WTC11 (cell line): Measurements from ENCODE around the gene ACSF2. TPM values are rescaled to one million over a fixed set of nuclear protein-coding genes. Genes with fewer than 3 reads are reported as not detected.

ENCODE experiments used
- ATAC-seq: fragments of 200-7000 bp; cut with Tn5 transposase; 2 replicates; pipeline ENCODE4 v1.10.0; 2021; ENCODE audit warnings: mild to moderate bottlenecking, moderate library complexity
- CTCF ChIA-PET: fragments of 300-600 bp; sonication (Branson Sonifier 250); formaldehyde crosslinking; loops from one replicate; lab custom pipeline; 2021; ENCODE audit warnings: antibody characterized with exemption; lab: Charles Lee
- POLR2A ChIA-PET: fragments of 350-600 bp; sonication (Branson Sonifier 250); formaldehyde crosslinking; loops from one replicate; lab custom pipeline; 2021; ENCODE audit warnings: antibody characterized with exemption; lab: Charles Lee
- DNase-seq: peaks from one replicate; pipeline ENCODE4 v3.0.0; 2021; ENCODE audit warnings: low spot score
- H3K27ac Mint-ChIP-seq: 2 replicates; pipeline ENCODE4 v1.8.0; 2021; ENCODE audit warnings: mixed read lengths
- H3K27me3 Mint-ChIP-seq: 2 replicates; pipeline ENCODE4 v1.8.0; 2021; ENCODE audit warnings: low read depth, mild to moderate bottlenecking, moderate library complexity, mixed read lengths
- H3K36me3 Mint-ChIP-seq: 2 replicates; pipeline ENCODE4 v1.8.0; 2021; ENCODE audit warnings: mixed read lengths
- H3K4me1 Mint-ChIP-seq: 2 replicates; pipeline ENCODE4 v1.8.0; 2022; ENCODE audit warnings: mixed read lengths
- H3K4me3 Mint-ChIP-seq: 2 replicates; pipeline ENCODE4 v1.8.0; 2021; ENCODE audit warnings: mild to moderate bottlenecking, moderate library complexity, mixed read lengths
- H3K9me3 Mint-ChIP-seq: 2 replicates; pipeline ENCODE4 v1.8.0; 2021; ENCODE audit warnings: mixed read lengths
- AFF4 ChIP-seq: sonication (generic); formaldehyde crosslinking; IDR thresholded peaks from 2 replicates; pipeline ENCODE4 v1.8.1; 2023; ENCODE audit warnings: mild to moderate bottlenecking, missing genetic modification reagents, borderline replicate concordance
- ATF1 ChIP-seq: sonication (generic); formaldehyde crosslinking; IDR thresholded peaks from 2 replicates; pipeline ENCODE4 v1.8.1; 2023; ENCODE audit warnings: mild to moderate bottlenecking, moderate library complexity, missing genetic modification reagents
- E2F1 ChIP-seq: sonication (generic); formaldehyde crosslinking; IDR thresholded peaks from 2 replicates; pipeline ENCODE4 v1.8.0; 2022; ENCODE audit warnings: mild to moderate bottlenecking, missing genetic modification reagents
- E2F5 ChIP-seq: sonication (generic); formaldehyde crosslinking; IDR thresholded peaks from 2 replicates; pipeline ENCODE4 v1.8.1; 2022; ENCODE audit warnings: mild to moderate bottlenecking, moderate library complexity, missing genetic modification reagents
- FOXP1 ChIP-seq: sonication (generic); formaldehyde crosslinking; IDR thresholded peaks from 2 replicates; pipeline ENCODE4 v1.8.0; 2022; ENCODE audit warnings: missing genetic modification reagents, mild to moderate bottlenecking, moderate library complexity, borderline replicate concordance
- GRHL2 ChIP-seq: fragments of 250-450 bp; sonication (Bioruptor Pico); IDR thresholded peaks from 2 replicates; pipeline ENCODE4 v1.8.0; 2022; ENCODE audit warnings: mild to moderate bottlenecking, moderate library complexity; ENCODE audit not compliant: insufficient replicate concordance, severe bottlenecking
- MAX ChIP-seq: sonication (generic); formaldehyde crosslinking; IDR thresholded peaks from 2 replicates; pipeline ENCODE4 v1.8.0; 2022; ENCODE audit warnings: mild to moderate bottlenecking, missing genetic modification reagents
- MLX ChIP-seq: sonication (generic); formaldehyde crosslinking; IDR thresholded peaks from 2 replicates; pipeline ENCODE4 v1.8.1; 2023; ENCODE audit warnings: mild to moderate bottlenecking, missing genetic modification reagents, moderate library complexity
- OVOL2 ChIP-seq: fragments of 250-450 bp; sonication (Bioruptor Pico); IDR thresholded peaks from 2 replicates; pipeline ENCODE4 v1.9.0; 2021; ENCODE audit warnings: mild to moderate bottlenecking, borderline replicate concordance
- SOX15 ChIP-seq: fragments of 250-450 bp; sonication (Bioruptor Pico); IDR thresholded peaks from 2 replicates; pipeline ENCODE4 v1.9.0; 2021; ENCODE audit warnings: mild to moderate bottlenecking
- STAT6 ChIP-seq: sonication (generic); formaldehyde crosslinking; conservative IDR thresholded peaks from 2 replicates; pipeline ENCODE4 v1.8.1; 2023; ENCODE audit warnings: mild to moderate bottlenecking, low read depth, missing genetic modification reagents, moderate library complexity
- TP53 ChIP-seq: sonication (generic); formaldehyde crosslinking; IDR thresholded peaks from 2 replicates; pipeline ENCODE4 v1.8.1; 2023; ENCODE audit warnings: mild to moderate bottlenecking, missing genetic modification reagents
- ZBTB43 ChIP-seq: sonication (generic); formaldehyde crosslinking; IDR thresholded peaks from 2 replicates; pipeline ENCODE4 v1.8.1; 2023; ENCODE audit warnings: mild to moderate bottlenecking, missing genetic modification reagents
- ZNF121 ChIP-seq: sonication (generic); formaldehyde crosslinking; IDR thresholded peaks from 2 replicates; pipeline ENCODE4 v1.8.0; 2023; ENCODE audit warnings: missing genetic modification reagents
- ZNF219 ChIP-seq: sonication (generic); formaldehyde crosslinking; IDR thresholded peaks from 2 replicates; pipeline ENCODE4 v1.8.0; 2023; ENCODE audit warnings: missing genetic modification reagents, mild to moderate bottlenecking, borderline replicate concordance
- ZNF232 ChIP-seq: sonication (generic); formaldehyde crosslinking; IDR thresholded peaks from 2 replicates; pipeline ENCODE4 v1.8.0; 2022; ENCODE audit warnings: mild to moderate bottlenecking, missing genetic modification reagents
- ZNF416 ChIP-seq: fragments of 250-450 bp; sonication (Bioruptor Pico); IDR thresholded peaks from 2 replicates; pipeline ENCODE4 v1.9.0; 2021; ENCODE audit warnings: mild to moderate bottlenecking, inconsistent platforms
- total RNA-seq: library from RNA; stranded (reverse); gene quantifications from 3 replicates; pipeline ENCODE4 v1.2.3, GENCODE V29; 2021

Gene ACSF2
- total RNA-seq, 1 experiment from 2014 or later, result 19.9 TPM

- TF ChIP-seq ZBTB43 (CRISPR knock-in tag) (0 out of 2 replicates have a peak, but pooled peaks have one; percentile 28), MLX (CRISPR knock-in tag) (no peak), FOXP1 (CRISPR knock-in tag) (no peak)
Measured at GRCh38 chr17:50507871-50508572, 82.0 kb downstream of the ACSF2 start, which contains the start of gene MYCBPAP (continued).

- peak overlapping the region; percentile 89 for H3K4me3 Mint-ChIP-seq
- H3K4me1 Mint-ChIP-seq, result peaks cover 25% of the 10 kb centered on the region
- TF ChIP-seq E2F5 (CRISPR knock-in tag) (no peak), TP53 (CRISPR knock-in tag) (0 out of 2 replicates have a peak, but pooled peaks have one; percentile 23), ZNF121 (CRISPR knock-in tag) (0 out of 2 replicates have a peak, but pooled peaks have one; percentile 24)
- H3K27me3 Mint-ChIP-seq, result peaks cover 6% of the 10 kb centered on the region
- peak; percentile 11 for ATAC-seq
- ChIA-PET CTCF (no interaction called here), POLR2A (no interaction called here)
- H3K27ac Mint-ChIP-seq, result 0 out of 2 replicates have a peak overlapping the region, but pooled peaks have one; percentile 4
- H3K9me3 Mint-ChIP-seq, result no peaks in the 10 kb centered on the region
- DNase-seq, result no peak
- H3K36me3 Mint-ChIP-seq, result no peaks in the 10 kb centered on the region
Measured at GRCh38 chr17:50508573-50509460, 82.8 kb downstream of the ACSF2 start.

GRCh38 chr17:50511058-50511457 is 85.0 kb downstream of the ACSF2 start:
- POLR2A ChIA-PET, result no interaction called here
- no peak overlapping the region for H3K27ac Mint-ChIP-seq
- ATAC-seq (no peak), DNase-seq (no peak)
- H3K9me3 Mint-ChIP-seq, result no peaks in the 10 kb centered on the region
- H3K4me3 Mint-ChIP-seq, result no peak overlapping the region
- peaks cover 32% of the 10 kb centered on the region for H3K4me1 Mint-ChIP-seq
- no peak for TF ChIP-seq ATF1 (CRISPR knock-in tag)
- no peak for TF ChIP-seq ZNF416
- TF ChIP-seq MAX (CRISPR knock-in tag), result no peak
- no peak for TF ChIP-seq SOX15 (CRISPR knock-in tag)
- TF ChIP-seq STAT6 (CRISPR knock-in tag), result no peak
- TF ChIP-seq OVOL2, result no peak
- no peak for TF ChIP-seq ZNF232 (CRISPR knock-in tag)
- no peak for TF ChIP-seq E2F1 (CRISPR knock-in tag)
- TF ChIP-seq GRHL2 (CRISPR knock-in tag), result no peak
- no peak for TF ChIP-seq ZNF219 (CRISPR knock-in tag)
- TF ChIP-seq AFF4, result no peak
- TF ChIP-seq, all 79 proteins: peak for 0
- Mint-ChIP-seq H3K27me3 (peaks cover 9% of the 10 kb centered on the region), H3K36me3 (no peaks in the 10 kb centered on the region)
- CTCF ChIA-PET, result interaction anchor here (0.5 to 1.0 kb wide), 2 partner anchors 11 to 15 kb away, joined by 3 to 7 read pairs; no protein-coding TSS in a partner anchor
